Activated CD8-positive, alpha-beta memory T cell treated with anti-CD3 and anti-CD28 coated beads, Interleukin-2, amount 10 ng/mL, durations not matched to agents 7 days and 5 days (primary cell): Measurements from ENCODE around the gene DENND10. TPM values are rescaled to one million over a fixed set of nuclear protein-coding genes. Genes with fewer than 3 reads are reported as not detected.
"Not testable (repeated sequence)": the region's sequence is repeated elsewhere in the genome, so short reads cannot be mapped to it uniquely, and the experiment has no call there.

Experiments
- ATAC-seq: fragments of 150-1000 bp; cut with Tn5 transposase; one replicate; pipeline ENCODE4 v1.10.0; 2021; ENCODE audit warnings: moderate library complexity
- CTCF ChIA-PET: fragments of 350-600 bp; sonication (Branson Sonifier 250); formaldehyde crosslinking; loops from one replicate; lab custom pipeline; 2021; ENCODE audit warnings: antibody characterized with exemption; lab: Charles Lee
- DNase-seq: peaks from one replicate; pipeline ENCODE4 v3.0.0-alpha.2; 2020
- H3K27ac Mint-ChIP-seq: one replicate; pipeline ENCODE4 v1.8.0; 2021; ENCODE audit warnings: mild to moderate bottlenecking, mixed read lengths
- H3K27me3 Mint-ChIP-seq: one replicate; pipeline ENCODE4 v1.8.0; 2021; ENCODE audit warnings: mixed read lengths
- H3K36me3 Mint-ChIP-seq: one replicate; pipeline ENCODE4 v1.8.0; 2021; ENCODE audit warnings: mild to moderate bottlenecking, mixed read lengths
- H3K4me1 Mint-ChIP-seq: one replicate; pipeline ENCODE4 v1.8.0; 2021; ENCODE audit warnings: mixed read lengths
- H3K4me3 Mint-ChIP-seq: one replicate; pipeline ENCODE4 v1.8.0; 2021; ENCODE audit warnings: mild to moderate bottlenecking, moderate library complexity, mixed read lengths
- H3K9me3 Mint-ChIP-seq: one replicate; pipeline ENCODE4 v1.8.0; 2022; ENCODE audit warnings: low read depth, mixed read lengths
- total RNA-seq, 2 experiments: library from RNA; stranded (reverse); gene quantifications; one replicate each; pipeline ENCODE4 v1.2.3, GENCODE V29; 2021

DENND10 gene
- total RNA-seq, 2 experiments from 2014 or later = 41.2 to 47.4 TPM

- CTCF ChIA-PET = interaction anchor here (0.8 to 2.6 kb wide), 5 partner anchors 19 to 306 kb away, joined by 3 to 9 read pairs (median 3); no protein-coding TSS in a partner anchor
- no peaks in the 10 kb centered on the region for H3K27me3 Mint-ChIP-seq
- no peaks in the 10 kb centered on the region for H3K9me3 Mint-ChIP-seq
- H3K27ac Mint-ChIP-seq = peak overlapping the region; percentile 59
- H3K4me1 Mint-ChIP-seq = peaks cover 19% of the 10 kb centered on the region
- no peak overlapping the region for H3K4me3 Mint-ChIP-seq
- H3K36me3 Mint-ChIP-seq = peaks cover 31% of the 10 kb centered on the region
- ATAC-seq (peak; percentile 72), DNase-seq (peak; percentile 64)
Measured at GRCh38 chr10:119139464-119140067, 35.7 kb downstream of the DENND10 start.

GRCh38 chr10:119140603-119141245 lies 36.8 kb downstream of the DENND10 start:
- H3K4me3 Mint-ChIP-seq = no peak overlapping the region
- CTCF ChIA-PET = interaction anchor here (0.8 to 2.5 kb wide), 3 partner anchors 31 to 276 kb away, joined by 3 to 9 read pairs (median 3); no protein-coding TSS in a partner anchor
- no peak for ATAC-seq
- H3K27ac Mint-ChIP-seq = peak overlapping the region; percentile 43
- peaks cover 12% of the 10 kb centered on the region for H3K4me1 Mint-ChIP-seq
- peaks cover 25% of the 10 kb centered on the region for H3K36me3 Mint-ChIP-seq
- no peak for DNase-seq
- no peaks in the 10 kb centered on the region for H3K27me3 Mint-ChIP-seq
- no peaks in the 10 kb centered on the region for H3K9me3 Mint-ChIP-seq

- Mint-ChIP-seq H3K36me3 (peaks cover 21% of the 10 kb centered on the region), H3K4me3 (no peak overlapping the region), H3K27me3 (no peaks in the 10 kb centered on the region), H3K4me1 (peaks cover 4% of the 10 kb centered on the region), H3K27ac (no peak overlapping the region), H3K9me3 (no peaks in the 10 kb centered on the region)
- no peak for DNase-seq
- CTCF ChIA-PET = interaction anchor here (0.6 kb wide), 1 partner anchor 469 kb away, joined by 3 read pairs; no protein-coding TSS in a partner anchor
- ATAC-seq = no peak
Measured at GRCh38 chr10:119143657-119144056, 39.7 kb downstream of the DENND10 start.

- ATAC-seq = no peak
- Mint-ChIP-seq H3K27ac (no peak overlapping the region), H3K9me3 (no peaks in the 10 kb centered on the region), H3K4me3 (no peak overlapping the region), H3K4me1 (no peaks in the 10 kb centered on the region), H3K36me3 (peaks cover 26% of the 10 kb centered on the region), H3K27me3 (no peaks in the 10 kb centered on the region)
- DNase-seq = no peak
- CTCF ChIA-PET = interaction anchor here (1.0 kb wide), 1 partner anchor 12 kb away, joined by 3 read pairs; no protein-coding TSS in a partner anchor
Measured at GRCh38 chr10:119149157-119149556, 45.2 kb downstream of the DENND10 start.

- H3K4me3 Mint-ChIP-seq = no peak overlapping the region
- H3K27me3 Mint-ChIP-seq = no peaks in the 10 kb centered on the region
- H3K9me3 Mint-ChIP-seq = no peaks in the 10 kb centered on the region
- H3K27ac Mint-ChIP-seq = no peak overlapping the region
- peaks cover 30% of the 10 kb centered on the region for H3K36me3 Mint-ChIP-seq
- DNase-seq (no peak), ATAC-seq (no peak)
- CTCF ChIA-PET = interaction anchor here (1.2 kb wide), 1 partner anchor 12 kb away, joined by 5 read pairs; no protein-coding TSS in a partner anchor
- no peaks in the 10 kb centered on the region for H3K4me1 Mint-ChIP-seq
Measured at GRCh38 chr10:119149729-119150128, 45.8 kb downstream of the DENND10 start.

GRCh38 chr10:119151601-119152000 lies 47.7 kb downstream of the DENND10 start:
- H3K36me3 Mint-ChIP-seq = peaks cover 41% of the 10 kb centered on the region
- H3K4me3 Mint-ChIP-seq, H3K9me3 Mint-ChIP-seq, ATAC-seq, DNase-seq, H3K27ac Mint-ChIP-seq, H3K27me3 Mint-ChIP-seq, CTCF ChIA-PET, H3K4me1 Mint-ChIP-seq: not testable (repeated sequence)

GRCh38 chr10:119153041-119153440 lies 49.1 kb downstream of the DENND10 start:
- Mint-ChIP-seq H3K4me1 (no peaks in the 10 kb centered on the region), H3K9me3 (no peaks in the 10 kb centered on the region), H3K27ac (no peak overlapping the region), H3K27me3 (no peaks in the 10 kb centered on the region), H3K36me3 (peaks cover 49% of the 10 kb centered on the region), H3K4me3 (no peak overlapping the region)
- DNase-seq (no peak), ATAC-seq (no peak)
- CTCF ChIA-PET = interaction anchor here (0.9 kb wide), 1 partner anchor 9 kb away, joined by 3 read pairs; no protein-coding TSS in a partner anchor

GRCh38 chr10:119153661-119154060 lies 49.7 kb downstream of the DENND10 start:
- Mint-ChIP-seq H3K9me3 (no peaks in the 10 kb centered on the region), H3K27ac (no peak overlapping the region), H3K4me3 (no peak overlapping the region), H3K27me3 (no peaks in the 10 kb centered on the region), H3K36me3 (peaks cover 52% of the 10 kb centered on the region), H3K4me1 (no peaks in the 10 kb centered on the region)
- DNase-seq = no peak
- ATAC-seq = no peak
- CTCF ChIA-PET = no interaction called here

- no peaks in the 10 kb centered on the region for H3K9me3 Mint-ChIP-seq
- no peak overlapping the region for H3K27ac Mint-ChIP-seq
- peaks cover 24% of the 10 kb centered on the region for H3K4me1 Mint-ChIP-seq
- DNase-seq (no peak), ATAC-seq (no peak)
- H3K4me3 Mint-ChIP-seq = no peak overlapping the region
- CTCF ChIA-PET = interaction anchor here (1.1 to 1.2 kb wide), 2 partner anchors 12 to 20 kb away, joined by 3 read pairs; no protein-coding TSS in a partner anchor
- H3K36me3 Mint-ChIP-seq = peaks cover 43% of the 10 kb centered on the region
- H3K27me3 Mint-ChIP-seq = no peaks in the 10 kb centered on the region
Measured at GRCh38 chr10:119159332-119159731, 55.4 kb downstream of the DENND10 start.

- CTCF ChIA-PET = interaction anchor here (0.6 to 1.6 kb wide), 6 partner anchors 9 to 283 kb away, joined by 3 read pairs; partner anchors contain the start of gene GRK5
- no peak for DNase-seq
- Mint-ChIP-seq H3K9me3 (no peaks in the 10 kb centered on the region), H3K4me3 (no peak overlapping the region), H3K27me3 (no peaks in the 10 kb centered on the region), H3K4me1 (peaks cover 43% of the 10 kb centered on the region), H3K36me3 (peaks cover 25% of the 10 kb centered on the region), H3K27ac (peak overlapping the region; percentile 30)
- ATAC-seq = no peak
Measured at GRCh38 chr10:119161680-119162451, 58.0 kb downstream of the DENND10 start.

GRCh38 chr10:119162452-119163092 lies 58.7 kb downstream of the DENND10 start:
- ATAC-seq (no peak), DNase-seq (no peak)
- H3K36me3 Mint-ChIP-seq = peaks cover 23% of the 10 kb centered on the region
- peaks cover 46% of the 10 kb centered on the region for H3K4me1 Mint-ChIP-seq
- no peaks in the 10 kb centered on the region for H3K9me3 Mint-ChIP-seq
- no peaks in the 10 kb centered on the region for H3K27me3 Mint-ChIP-seq
- no peak overlapping the region for H3K4me3 Mint-ChIP-seq
- CTCF ChIA-PET = interaction anchor here (1.6 kb wide), 1 partner anchor 10 kb away, joined by 3 read pairs; no protein-coding TSS in a partner anchor
- no peak overlapping the region for H3K27ac Mint-ChIP-seq

GRCh38 chr10:119165171-119166117 lies 61.5 kb downstream of the DENND10 start, which contains the start of gene SFXN4:
Gene SFXN4, minus strand, starts transcription at chr10:119165714. Its CDS starts 67 bp downstream, at chr10:119165647.
- peaks cover 28% of the 10 kb centered on the region for H3K36me3 Mint-ChIP-seq
- peak within 1 kb of the TSS; percentile 94 for H3K27ac Mint-ChIP-seq
- no peaks in the 10 kb centered on the region for H3K9me3 Mint-ChIP-seq
- H3K27me3 Mint-ChIP-seq = no peaks in the 10 kb centered on the region
- H3K4me1 Mint-ChIP-seq = peaks cover 46% of the 10 kb centered on the region
- peak within 1 kb of the TSS; percentile 81 for H3K4me3 Mint-ChIP-seq
- DNase-seq = peak; percentile 85
- CTCF ChIA-PET = interaction anchor here (0.9 to 2.4 kb wide), 9 partner anchors 8 to 379 kb away, joined by 3 to 9 read pairs (median 5); partner anchors contain the start of gene GRK5
- ATAC-seq = peak; percentile 94
